ENCODE data around the gene FBXO48.

FBXO48 gene

DNA sequence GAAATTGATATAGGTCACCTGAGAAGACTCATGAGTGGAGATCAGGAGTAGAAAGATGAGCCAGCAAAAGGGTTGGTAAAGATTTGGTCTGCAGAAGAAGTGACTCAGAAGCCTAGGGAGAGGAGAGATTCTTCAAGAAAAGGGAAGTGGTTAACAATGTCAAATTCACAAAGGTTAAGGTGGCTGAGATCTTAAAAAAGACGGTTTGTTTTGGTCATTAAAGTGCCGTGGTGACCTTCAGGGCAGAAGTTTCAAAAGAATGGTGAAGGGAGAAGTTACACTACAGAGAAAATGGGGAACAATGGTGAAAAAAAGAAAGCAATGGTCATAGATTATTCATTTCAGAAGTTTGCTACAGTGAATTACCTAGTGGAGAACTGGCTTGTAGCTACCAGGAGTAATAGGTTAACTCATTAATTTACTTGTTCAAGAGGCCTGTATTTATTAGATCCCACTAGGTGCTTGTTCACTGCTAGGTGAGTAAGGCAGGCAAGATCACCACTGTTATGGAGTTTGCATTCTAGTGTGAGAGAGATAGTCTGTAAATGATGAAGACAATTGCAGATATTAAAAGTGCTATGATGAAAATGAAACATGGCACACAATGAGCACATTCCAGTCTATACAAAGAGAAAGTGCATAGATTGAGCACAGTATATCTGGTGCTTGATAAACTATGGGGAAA lies 43.0 kb downstream of the FBXO48 start:
- Histone ChIP-seq H3K36me3 (ENCODE audit: low read depth) (no peaks in the 10 kb centered on the region), H3K4me1 (ENCODE audit: insufficient read depth, poor library complexity, severe bottlenecking) (peaks cover 18% of the 10 kb centered on the region), H3K27ac (ENCODE audit: poor library complexity, severe bottlenecking) (no peak overlapping the region), H3K27me3 (ENCODE audit: insufficient read depth, poor library complexity, severe bottlenecking) (no peaks in the 10 kb centered on the region), H3K9me3 (ENCODE audit: severe bottlenecking) (no peaks in the 10 kb centered on the region), H3K4me3 (ENCODE audit: severe bottlenecking) (no peak overlapping the region)
- DNase-seq (ENCODE audit: low spot score) (no peak), ATAC-seq (ENCODE audit: low read depth) (no peak)
- TF ChIP-seq, protein P1, sequence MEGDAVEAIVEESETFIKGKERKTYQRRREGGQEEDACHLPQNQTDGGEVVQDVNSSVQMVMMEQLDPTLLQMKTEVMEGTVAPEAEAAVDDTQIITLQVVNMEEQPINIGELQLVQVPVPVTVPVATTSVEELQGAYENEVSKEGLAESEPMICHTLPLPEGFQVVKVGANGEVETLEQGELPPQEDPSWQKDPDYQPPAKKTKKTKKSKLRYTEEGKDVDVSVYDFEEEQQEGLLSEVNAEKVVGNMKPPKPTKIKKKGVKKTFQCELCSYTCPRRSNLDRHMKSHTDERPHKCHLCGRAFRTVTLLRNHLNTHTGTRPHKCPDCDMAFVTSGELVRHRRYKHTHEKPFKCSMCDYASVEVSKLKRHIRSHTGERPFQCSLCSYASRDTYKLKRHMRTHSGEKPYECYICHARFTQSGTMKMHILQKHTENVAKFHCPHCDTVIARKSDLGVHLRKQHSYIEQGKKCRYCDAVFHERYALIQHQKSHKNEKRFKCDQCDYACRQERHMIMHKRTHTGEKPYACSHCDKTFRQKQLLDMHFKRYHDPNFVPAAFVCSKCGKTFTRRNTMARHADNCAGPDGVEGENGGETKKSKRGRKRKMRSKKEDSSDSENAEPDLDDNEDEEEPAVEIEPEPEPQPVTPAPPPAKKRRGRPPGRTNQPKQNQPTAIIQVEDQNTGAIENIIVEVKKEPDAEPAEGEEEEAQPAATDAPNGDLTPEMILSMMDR (IDR thresholded peaks at IDR 0.05; ENCODE audit: poor library complexity, severe bottlenecking), result no peak

DNA sequence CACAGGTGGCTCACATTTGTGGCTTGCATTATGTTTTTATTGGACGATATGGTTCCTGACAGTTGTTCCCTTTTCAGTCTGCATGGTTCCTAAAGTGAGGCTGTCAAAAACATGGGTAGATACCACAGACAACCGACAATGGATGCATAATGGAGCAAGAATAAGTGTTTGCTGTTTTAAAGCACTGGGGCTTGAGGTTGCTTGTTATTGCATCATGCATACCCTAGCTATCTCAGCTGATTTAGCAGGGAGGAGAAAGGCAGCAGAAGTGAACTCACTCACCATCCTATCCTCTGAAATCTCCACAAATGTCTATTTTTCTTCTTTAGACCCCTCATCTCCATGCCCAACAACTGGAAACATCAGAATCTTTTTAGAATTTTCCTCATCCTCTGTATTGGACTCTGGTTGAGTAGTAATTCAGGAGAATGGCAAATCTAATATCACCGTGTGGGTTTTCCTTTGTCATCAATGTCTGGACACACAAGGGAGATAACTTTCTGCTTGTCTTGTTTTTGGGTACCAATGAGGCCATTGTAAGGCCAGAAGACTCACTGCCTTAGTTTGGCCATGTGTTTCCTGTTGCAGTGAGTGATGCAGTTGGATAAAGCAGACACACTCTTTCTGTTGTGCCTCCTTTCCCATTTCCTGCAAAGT lies 46.7 kb downstream of the FBXO48 start:
- no peak for DNase-seq (ENCODE audit: low spot score)
- H3K4me1 ChIP-seq (ENCODE audit: insufficient read depth, poor library complexity, severe bottlenecking), result no peaks in the 10 kb centered on the region
- no peaks in the 10 kb centered on the region for H3K36me3 ChIP-seq (ENCODE audit: low read depth)

DNA sequence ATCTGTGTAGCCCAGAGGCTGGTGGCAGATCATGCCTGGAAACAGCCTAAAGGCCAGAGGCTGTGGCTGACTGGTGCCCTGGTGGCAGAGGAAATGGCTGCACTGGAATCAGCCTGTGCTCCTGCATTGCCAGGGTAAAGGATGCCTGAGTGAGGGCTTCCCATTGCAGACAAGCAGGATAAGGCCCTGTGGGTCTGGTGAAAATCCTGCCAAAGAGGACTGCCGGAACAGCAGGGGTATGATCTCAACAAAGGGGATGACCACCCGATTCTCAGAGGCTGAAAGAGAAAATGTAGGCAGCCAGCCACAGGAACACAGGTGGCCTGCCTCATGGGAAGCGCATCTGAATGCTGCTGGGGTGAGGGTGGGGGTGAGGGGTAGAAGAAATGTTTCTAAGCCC lies 48.2 kb downstream of the FBXO48 start:
- TF ChIP-seq, protein P1 (IDR thresholded peaks at IDR 0.05; ENCODE audit: poor library complexity, severe bottlenecking), result no peak
- no peak for ATAC-seq (ENCODE audit: low read depth)
- no peak for DNase-seq (ENCODE audit: low spot score)
- no peaks in the 10 kb centered on the region for H3K36me3 ChIP-seq (ENCODE audit: low read depth)
- no peaks in the 10 kb centered on the region for H3K4me1 ChIP-seq (ENCODE audit: insufficient read depth, poor library complexity, severe bottlenecking)
- no peaks in the 10 kb centered on the region for H3K27me3 ChIP-seq (ENCODE audit: insufficient read depth, poor library complexity, severe bottlenecking)
- H3K27ac ChIP-seq (ENCODE audit: poor library complexity, severe bottlenecking), result no peak overlapping the region
- H3K4me3 ChIP-seq (ENCODE audit: severe bottlenecking), result no peak overlapping the region
- no peaks in the 10 kb centered on the region for H3K9me3 ChIP-seq (ENCODE audit: severe bottlenecking)

More for the DNA sequence above, 46.7 kb downstream of the FBXO48 start:
- ATAC-seq (ENCODE audit: low read depth), result no peak
- no peaks in the 10 kb centered on the region for H3K9me3 ChIP-seq (ENCODE audit: severe bottlenecking)
- TF ChIP-seq, protein P1 (IDR thresholded peaks at IDR 0.05; ENCODE audit: poor library complexity, severe bottlenecking), result no peak
- no peaks in the 10 kb centered on the region for H3K27me3 ChIP-seq (ENCODE audit: insufficient read depth, poor library complexity, severe bottlenecking)
- H3K27ac ChIP-seq (ENCODE audit: poor library complexity, severe bottlenecking), result no peak overlapping the region
- H3K4me3 ChIP-seq (ENCODE audit: severe bottlenecking), result no peak overlapping the region

DNA sequence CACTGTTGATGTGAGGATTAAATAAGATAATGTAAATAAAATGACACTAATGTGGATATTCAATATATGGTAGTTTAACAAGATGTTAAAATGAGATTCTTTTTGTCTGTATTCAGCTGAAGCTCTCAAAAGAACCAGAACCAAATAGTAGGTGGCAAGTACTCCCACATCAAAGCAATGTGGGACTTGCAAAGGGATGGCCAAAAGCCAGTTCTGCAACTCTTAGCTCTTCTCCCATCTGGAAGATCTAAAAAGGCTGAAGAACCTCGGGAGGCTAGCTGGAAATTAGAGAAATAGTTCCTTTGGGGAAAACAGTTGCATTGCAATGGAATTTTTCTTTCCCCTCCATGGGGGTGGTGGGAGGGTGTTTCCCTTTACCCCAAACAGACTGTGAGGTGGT lies 48.7 kb downstream of the FBXO48 start:
- Histone ChIP-seq H3K27ac (ENCODE audit: poor library complexity, severe bottlenecking) (no peak overlapping the region), H3K4me1 (ENCODE audit: insufficient read depth, poor library complexity, severe bottlenecking) (no peaks in the 10 kb centered on the region)

More for the DNA sequence above, 48.7 kb downstream of the FBXO48 start:
- ATAC-seq (ENCODE audit: low read depth) (no peak), DNase-seq (ENCODE audit: low spot score) (no peak)
- peaks cover under 1% of the 10 kb centered on the region for H3K9me3 ChIP-seq (ENCODE audit: severe bottlenecking)
- H3K4me3 ChIP-seq (ENCODE audit: severe bottlenecking), result no peak overlapping the region
- TF ChIP-seq, protein P1 (IDR thresholded peaks at IDR 0.05; ENCODE audit: poor library complexity, severe bottlenecking), result no peak
- H3K27me3 ChIP-seq (ENCODE audit: insufficient read depth, poor library complexity, severe bottlenecking), result no peaks in the 10 kb centered on the region
- H3K36me3 ChIP-seq (ENCODE audit: low read depth), result no peaks in the 10 kb centered on the region

All from RWPE2 (cell line).